IPS DF 6.9 (cell line): ENCODE data around the gene WDR86.

Experiments
- DNase-seq: peaks from one replicate; pipeline ENCODE4 v3.0.0-alpha.2; 2013; ENCODE audit warnings: low read depth, low spot score
- H3K27ac ChIP-seq: one replicate; pipeline ENCODE4 v1.5.1; 2013; ENCODE audit warnings: low read length, control low read depth
- H3K27me3 ChIP-seq: 2 replicates; pipeline ENCODE4 v1.6.1; 2013; ENCODE audit warnings: mild to moderate bottlenecking, low read length; ENCODE audit not compliant: control insufficient read depth, insufficient read depth
- H3K36me3 ChIP-seq: 2 replicates; pipeline ENCODE4 v1.6.1; 2013; ENCODE audit warnings: low read length; ENCODE audit not compliant: control insufficient read depth, insufficient read depth
- H3K4me1 ChIP-seq: 2 replicates; pipeline ENCODE4 v1.6.1; 2013; ENCODE audit warnings: low read length; ENCODE audit not compliant: control insufficient read depth, insufficient read depth
- H3K4me3 ChIP-seq: 2 replicates; pipeline ENCODE4 v1.5.1; 2013; ENCODE audit warnings: mild to moderate bottlenecking, low read length
- H3K9me3 ChIP-seq: 2 replicates; pipeline ENCODE4 v1.6.1; 2013; ENCODE audit warnings: low read length, inconsistent platforms; ENCODE audit not compliant: control insufficient read depth, insufficient read depth
- WGBS: extraction: QIAGEN DNeasy Blood & Tissue Kit; methylation state at CpG from one replicate; pipeline ENCODE4 v1.1.7; 2013; ENCODE audit warnings: mixed read lengths, missing lambda C conversion rate; ENCODE audit not compliant: insufficient read length, insufficient coverage; 5-methylcytosine and 5-hydroxymethylcytosine counted together

Gene WDR86

DNA sequence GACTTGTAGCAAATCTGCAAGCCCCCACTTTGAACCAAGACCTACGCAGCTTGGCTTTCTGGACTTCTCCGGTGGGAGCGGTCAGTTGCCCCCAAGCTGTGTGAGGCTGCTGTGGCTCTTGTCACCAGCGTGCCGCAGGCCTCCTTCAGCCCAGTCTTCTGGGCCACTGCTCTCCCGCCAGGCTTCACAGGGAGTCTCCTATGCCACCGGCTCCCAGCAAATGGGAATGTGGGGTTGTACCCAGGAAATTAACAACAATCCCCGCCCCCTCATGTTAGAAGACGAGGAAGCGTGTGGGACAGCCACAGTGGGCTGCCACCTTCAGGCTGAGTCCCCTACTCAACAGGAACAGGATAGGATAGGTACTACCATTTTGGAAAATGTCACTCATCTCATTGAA lies 4.2 kb downstream of the WDR86 start:
- Histone ChIP-seq H3K27me3 (no peaks in the 10 kb centered on the region), H3K4me3 (no peak overlapping the region), H3K4me1 (peaks cover 9% of the 10 kb centered on the region), H3K9me3 (no peaks in the 10 kb centered on the region), H3K36me3 (no peaks in the 10 kb centered on the region), H3K27ac (no peak overlapping the region)
- no CpG with 5 or more reads among the region's 10 CpGs for WGBS
- no peak for DNase-seq

DNA sequence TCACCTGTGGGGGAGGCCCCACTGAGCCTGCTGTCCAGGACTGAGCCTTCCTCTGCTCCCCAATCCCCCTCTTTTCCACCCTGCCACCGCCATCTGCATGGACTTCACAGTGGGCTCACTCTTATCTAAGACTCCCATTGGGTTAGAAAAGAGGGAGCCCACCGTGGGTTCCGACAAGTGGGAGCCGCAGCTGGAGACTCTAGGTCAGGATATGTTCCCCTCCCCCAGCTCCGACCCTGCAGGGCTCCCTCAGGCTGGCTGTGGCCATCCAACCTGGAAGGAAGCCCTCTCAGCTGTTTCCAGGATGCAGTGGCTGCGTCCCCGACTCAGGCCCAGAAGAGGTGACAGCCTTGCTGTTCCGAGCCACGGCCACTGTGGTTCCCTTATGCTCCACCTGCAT lies 4.8 kb downstream of the WDR86 start:
- Histone ChIP-seq H3K36me3 (no peaks in the 10 kb centered on the region), H3K9me3 (no peaks in the 10 kb centered on the region), H3K4me3 (no peak overlapping the region), H3K27me3 (no peaks in the 10 kb centered on the region), H3K27ac (no peak overlapping the region), H3K4me1 (peaks cover 9% of the 10 kb centered on the region)
- no CpG with 5 or more reads among the region's 9 CpGs for WGBS
- no peak for DNase-seq

DNA sequence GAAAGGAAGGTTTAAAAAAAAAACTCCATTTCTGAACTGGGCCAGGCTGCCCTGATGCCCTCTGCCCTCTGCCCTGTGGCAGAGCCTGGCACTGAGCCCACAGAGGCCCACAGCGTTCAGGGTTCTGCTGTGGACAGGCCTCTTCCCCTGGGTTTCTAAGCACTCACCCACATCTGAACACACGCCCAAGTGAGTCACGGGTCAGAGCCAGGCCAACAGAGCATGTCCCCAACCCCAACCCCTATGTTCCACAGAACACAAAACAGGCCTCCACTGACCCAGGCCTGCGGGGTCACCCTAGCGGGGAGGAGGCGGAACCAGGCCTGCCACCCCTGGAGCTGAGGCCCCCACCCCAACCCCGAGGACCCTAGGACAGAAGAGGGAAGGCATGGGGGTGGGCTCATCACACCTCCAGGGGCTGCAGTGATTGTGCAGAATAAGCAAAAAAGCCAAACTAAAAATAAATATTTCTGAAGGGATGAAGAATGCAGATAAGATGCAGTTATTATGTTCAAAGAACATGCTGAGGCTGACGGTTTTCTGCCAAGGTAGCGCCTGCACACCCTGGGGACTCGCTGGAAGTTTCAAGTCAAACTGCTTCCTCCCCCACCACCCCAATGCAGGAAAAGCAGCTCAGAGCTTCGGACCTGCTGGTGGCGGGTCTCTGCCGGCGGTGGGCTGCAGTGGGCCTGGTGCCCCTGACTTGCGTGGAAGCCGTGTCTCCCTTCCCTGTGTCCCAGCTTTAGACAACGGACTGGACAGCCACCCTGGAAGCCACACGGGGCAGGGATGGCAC lies 5.4 kb downstream of the WDR86 start:
- no peak for DNase-seq
- no CpG with 5 or more reads among the region's 18 CpGs for WGBS
- no peaks in the 10 kb centered on the region for H3K36me3 ChIP-seq
- no peaks in the 10 kb centered on the region for H3K9me3 ChIP-seq
- H3K4me3 ChIP-seq = no peak overlapping the region
- H3K27ac ChIP-seq = no peak overlapping the region
- no peaks in the 10 kb centered on the region for H3K27me3 ChIP-seq
- H3K4me1 ChIP-seq = peaks cover 9% of the 10 kb centered on the region

DNA sequence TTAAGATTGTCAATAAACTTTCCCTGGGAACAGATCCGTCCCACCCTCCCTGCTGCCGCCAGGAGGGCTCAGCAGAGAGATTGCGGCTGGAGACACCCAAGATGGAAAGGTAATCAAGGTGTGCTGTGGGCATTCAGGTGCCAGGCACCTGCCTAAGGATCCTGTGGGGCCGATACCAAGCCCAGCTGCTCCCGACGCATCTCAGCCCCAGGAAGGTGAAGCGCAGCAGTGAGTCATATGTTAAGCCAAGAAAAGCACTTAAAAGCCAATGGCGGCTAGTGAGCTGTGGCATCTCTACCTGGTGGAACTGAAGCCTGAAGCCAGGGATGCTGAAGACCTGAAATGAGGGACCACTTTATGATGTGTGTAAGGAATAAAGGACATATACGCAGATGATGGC lies 6.1 kb downstream of the WDR86 start:
- Histone ChIP-seq H3K4me1 (peaks cover 9% of the 10 kb centered on the region), H3K27me3 (no peaks in the 10 kb centered on the region)
- no CpG with 5 or more reads among the region's 9 CpGs for WGBS

DNA sequence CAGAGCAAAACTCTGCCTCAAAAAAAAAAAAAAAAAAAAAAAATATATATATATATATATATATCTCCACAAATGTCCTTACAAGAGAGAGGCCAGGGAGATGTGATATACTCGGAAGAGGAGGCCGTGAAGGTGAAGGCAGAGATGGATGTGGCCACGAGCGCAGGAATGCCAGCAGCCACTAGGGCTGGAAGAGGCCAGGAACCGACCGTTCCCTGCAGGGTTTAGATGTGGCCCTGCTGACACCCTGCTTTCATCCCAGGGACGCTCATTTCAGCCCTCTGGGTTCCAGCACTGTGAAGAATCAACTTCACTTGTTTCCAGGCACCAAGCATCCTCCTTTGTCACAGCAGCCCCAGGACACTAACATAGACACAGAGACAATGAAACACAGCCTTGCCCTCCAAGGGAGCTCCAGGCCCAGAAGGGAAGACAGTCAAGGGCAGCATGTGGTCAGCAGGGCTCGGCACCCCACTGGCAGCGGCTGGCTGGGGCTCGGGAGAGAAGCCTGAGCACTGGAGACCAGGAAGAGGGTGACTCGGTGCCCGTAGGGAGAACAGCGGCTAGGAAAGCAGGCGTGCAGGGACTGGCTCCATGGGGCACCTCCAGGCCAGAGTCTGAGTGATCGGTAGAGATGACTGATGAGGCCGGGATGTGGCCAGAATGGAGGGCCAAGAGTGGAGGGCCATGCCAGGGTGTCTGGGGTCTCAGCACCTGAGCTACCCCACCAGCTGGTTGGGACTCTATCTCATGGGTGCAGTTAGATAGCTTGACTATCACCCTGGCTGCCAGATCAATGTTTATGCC lies 7.6 kb downstream of the WDR86 start:
- H3K4me1 ChIP-seq = peaks cover 6% of the 10 kb centered on the region; the same call in 1 of the 2 replicates
- no peaks in the 10 kb centered on the region for H3K9me3 ChIP-seq
- no peak overlapping the region for H3K4me3 ChIP-seq
- peaks cover 6% of the 10 kb centered on the region; the same call in 1 of the 2 replicates for H3K36me3 ChIP-seq
- no CpG with 5 or more reads among the region's 16 CpGs for WGBS
- no peak for DNase-seq
- H3K27me3 ChIP-seq = no peaks in the 10 kb centered on the region
- H3K27ac ChIP-seq = no peak overlapping the region

More for the DNA sequence above, 6.1 kb downstream of the WDR86 start:
- Histone ChIP-seq H3K9me3 (no peaks in the 10 kb centered on the region), H3K27ac (no peak overlapping the region), H3K4me3 (no peak overlapping the region), H3K36me3 (no peaks in the 10 kb centered on the region)
- no peak for DNase-seq

DNA sequence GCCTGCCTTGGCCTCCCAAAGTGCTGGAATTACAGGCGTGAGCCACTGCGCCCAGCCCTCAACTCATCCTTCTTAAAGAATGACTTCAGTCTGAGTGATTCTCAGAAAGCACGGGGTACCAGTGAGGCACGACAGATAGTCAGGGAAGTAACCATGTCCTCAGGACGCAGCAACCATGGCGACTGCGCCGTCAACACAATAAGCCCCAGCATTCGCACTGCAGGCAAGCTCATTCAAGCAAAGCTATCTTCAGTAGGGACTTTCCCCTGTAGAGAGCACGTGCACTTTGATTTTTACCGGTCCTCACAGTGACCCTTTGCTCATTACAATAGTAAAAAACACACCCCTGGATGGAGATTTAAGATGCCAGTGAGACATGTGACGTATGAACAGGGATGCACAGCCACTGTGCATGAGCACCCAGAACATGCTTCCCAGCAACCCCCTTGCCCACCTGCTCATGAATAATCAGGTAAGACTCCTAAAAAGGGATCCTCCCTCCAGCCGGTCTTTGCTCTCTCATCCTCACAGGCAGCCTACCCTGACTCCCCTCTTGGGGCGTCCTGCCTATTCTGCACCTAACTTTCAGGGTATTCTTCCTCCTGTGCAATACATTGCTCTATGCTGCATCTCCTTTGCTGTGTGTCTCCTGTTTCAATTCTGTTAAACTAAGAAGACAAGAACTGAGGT lies 9.1 kb downstream of the WDR86 start:
- Histone ChIP-seq H3K27me3 (no peaks in the 10 kb centered on the region), H3K9me3 (no peaks in the 10 kb centered on the region), H3K4me1 (peaks cover 5% of the 10 kb centered on the region; the same call in 1 of the 2 replicates), H3K36me3 (peaks cover 6% of the 10 kb centered on the region; the same call in 1 of the 2 replicates), H3K27ac (no peak overlapping the region), H3K4me3 (no peak overlapping the region)
- WGBS = no CpG with 5 or more reads among the region's 14 CpGs
- DNase-seq = no peak

DNA sequence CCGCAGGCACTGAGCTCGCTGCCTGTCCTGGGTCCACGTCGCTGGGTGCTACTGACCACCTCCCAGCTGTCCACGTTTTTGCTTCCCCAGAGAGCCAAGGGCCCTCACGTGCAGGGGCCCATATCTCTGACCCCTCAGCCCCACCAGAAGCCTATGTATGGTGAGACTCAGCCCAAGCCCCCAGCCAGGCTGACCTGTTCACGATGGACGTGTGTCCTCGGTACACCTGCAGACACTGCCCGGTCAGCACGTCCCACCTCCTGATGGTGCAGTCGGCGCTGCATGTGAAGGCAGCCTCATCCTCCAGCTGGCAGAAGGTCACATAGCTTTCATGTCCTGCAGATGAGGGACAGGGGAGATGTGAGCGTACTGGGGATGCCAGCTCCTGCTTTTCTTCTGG lies 9.9 kb downstream of the WDR86 start:
- DNase-seq = no peak
- peaks cover 6% of the 10 kb centered on the region; the same call in 1 of the 2 replicates for H3K36me3 ChIP-seq
- no peaks in the 10 kb centered on the region for H3K9me3 ChIP-seq
- H3K4me3 ChIP-seq = no peak overlapping the region
- no peak overlapping the region for H3K27ac ChIP-seq
- no CpG with 5 or more reads among the region's 14 CpGs for WGBS
- peaks cover 7% of the 10 kb centered on the region; the same call in 1 of the 2 replicates for H3K4me1 ChIP-seq
- H3K27me3 ChIP-seq = no peaks in the 10 kb centered on the region

DNA sequence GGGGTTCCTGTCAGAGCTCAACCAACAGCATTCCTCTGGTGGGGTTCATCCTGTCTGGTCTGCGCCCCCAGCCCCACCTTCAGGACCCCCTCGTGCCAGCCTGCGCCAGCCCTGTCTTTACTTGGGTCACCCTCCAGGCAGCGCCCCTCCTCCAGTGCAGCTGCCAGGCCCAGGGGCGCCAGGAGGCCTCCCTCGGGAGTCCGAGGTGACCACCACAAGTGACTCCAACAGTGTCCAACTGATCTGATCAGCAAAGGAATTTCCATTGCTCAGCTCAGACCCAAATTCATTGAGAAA lies 10.6 kb downstream of the WDR86 start:
- no peak for DNase-seq
- no peaks in the 10 kb centered on the region for H3K27me3 ChIP-seq
- peaks cover 6% of the 10 kb centered on the region; the same call in 1 of the 2 replicates for H3K36me3 ChIP-seq
- H3K4me3 ChIP-seq = no peak overlapping the region
- no CpG with 5 or more reads among the region's 7 CpGs for WGBS
- H3K4me1 ChIP-seq = peaks cover 5% of the 10 kb centered on the region; the same call in 1 of the 2 replicates
- H3K9me3 ChIP-seq = no peaks in the 10 kb centered on the region
- no peak overlapping the region for H3K27ac ChIP-seq

DNA sequence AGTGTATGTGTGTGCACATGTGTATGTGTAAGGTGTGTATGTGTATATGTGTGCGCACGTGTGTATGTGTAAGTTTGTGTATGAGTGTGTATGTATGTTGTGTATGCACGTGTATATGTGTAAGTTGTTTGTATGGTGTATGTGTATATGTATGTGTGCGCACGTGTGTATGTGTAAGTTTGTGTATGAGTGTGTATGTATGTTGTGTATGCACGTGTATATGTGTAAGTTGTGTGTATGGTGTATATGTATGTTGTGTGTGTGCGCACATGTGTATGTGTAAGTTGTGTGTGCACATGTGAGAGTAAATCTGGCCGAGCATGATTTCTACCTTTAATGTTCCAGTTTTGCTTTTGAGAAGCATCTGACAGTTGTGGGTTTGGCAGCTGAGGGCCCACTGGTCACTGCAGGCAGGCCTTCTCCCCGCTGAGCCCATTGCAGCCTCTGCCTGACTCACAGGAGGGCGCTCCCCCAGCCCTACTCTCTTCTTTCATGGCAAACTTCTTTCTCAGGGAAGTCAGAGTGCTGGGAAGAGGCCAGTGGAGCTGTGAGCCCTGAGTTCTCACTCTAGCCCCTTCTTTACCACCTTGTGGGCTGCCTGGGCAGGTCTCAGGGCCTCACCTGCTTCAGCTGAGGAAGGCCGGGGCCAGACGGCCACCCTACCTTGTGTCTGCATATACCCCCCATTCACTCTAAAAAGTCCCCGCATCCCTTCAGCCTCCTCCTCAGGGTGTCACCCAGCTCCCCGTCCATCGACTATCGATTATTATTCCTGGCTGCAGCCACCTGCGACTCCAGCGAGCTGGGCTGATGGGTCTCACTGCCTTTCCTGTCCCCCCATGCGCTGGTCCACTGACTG lies 11.2 kb downstream of the WDR86 start:
- Histone ChIP-seq H3K4me1 (peaks cover 5% of the 10 kb centered on the region; the same call in 1 of the 2 replicates), H3K27ac (no peak overlapping the region), H3K36me3 (peaks cover 6% of the 10 kb centered on the region; the same call in 1 of the 2 replicates), H3K9me3 (no peaks in the 10 kb centered on the region), H3K4me3 (no peak overlapping the region), H3K27me3 (no peaks in the 10 kb centered on the region)
- DNase-seq = no peak
- 100% methylated on average over 7 of the region's 19 CpGs for WGBS
